SU-DHL-6 (cell line): ENCODE results near the gene SLITRK1.

ENCODE experiments used
- CTCF ChIP-seq: fragments of 200-600 bp; sonication (generic); IDR thresholded peaks from one replicate; pipeline ENCODE4 v1.5.1; 2017; ENCODE audit warnings: antibody characterized with exemption, mild to moderate bottlenecking, low read length, moderate library complexity; ENCODE audit not compliant: insufficient read depth, poor library complexity, severe bottlenecking
- EZH2phosphoT487 ChIP-seq: fragments of 200-600 bp; sonication (generic), shearing (Covaris generic); conservative IDR thresholded peaks from 2 replicates; pipeline ENCODE4 v1.6.1; 2018; ENCODE audit warnings: mild to moderate bottlenecking, antibody characterized with exemption, low read length, moderate library complexity, mixed read lengths

DNA sequence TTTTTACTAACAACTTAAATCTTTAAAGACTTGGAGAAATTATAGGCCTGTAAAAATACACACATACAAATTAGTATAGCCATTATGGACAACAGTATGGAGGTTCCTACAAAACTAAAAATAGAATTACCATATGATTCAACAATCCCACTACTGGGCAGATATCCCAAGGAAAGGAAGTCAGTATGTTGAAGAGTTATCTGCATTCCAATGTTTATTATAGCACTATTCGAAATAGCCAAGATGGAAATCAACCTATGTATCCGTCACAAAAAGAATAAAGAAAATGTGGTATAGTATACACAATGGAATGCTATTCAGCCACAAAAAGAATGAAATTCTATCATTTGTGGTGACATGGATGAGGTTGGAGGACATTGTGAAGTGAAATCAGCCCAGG lies 37.2 kb downstream of the SLITRK1 start:
- no peak for TF ChIP-seq CTCF
- TF ChIP-seq EZH2phosphoT487, result no peak
